Measurements from ENCODE around the gene ANO4. TPM values are rescaled to one million over a fixed set of nuclear protein-coding genes. Genes with fewer than 3 reads are reported as not detected.

Gene ANO4
- total RNA-seq (2012; rRNA removed), result 3.0 and 9.2 TPM in 2 replicates

DNA sequence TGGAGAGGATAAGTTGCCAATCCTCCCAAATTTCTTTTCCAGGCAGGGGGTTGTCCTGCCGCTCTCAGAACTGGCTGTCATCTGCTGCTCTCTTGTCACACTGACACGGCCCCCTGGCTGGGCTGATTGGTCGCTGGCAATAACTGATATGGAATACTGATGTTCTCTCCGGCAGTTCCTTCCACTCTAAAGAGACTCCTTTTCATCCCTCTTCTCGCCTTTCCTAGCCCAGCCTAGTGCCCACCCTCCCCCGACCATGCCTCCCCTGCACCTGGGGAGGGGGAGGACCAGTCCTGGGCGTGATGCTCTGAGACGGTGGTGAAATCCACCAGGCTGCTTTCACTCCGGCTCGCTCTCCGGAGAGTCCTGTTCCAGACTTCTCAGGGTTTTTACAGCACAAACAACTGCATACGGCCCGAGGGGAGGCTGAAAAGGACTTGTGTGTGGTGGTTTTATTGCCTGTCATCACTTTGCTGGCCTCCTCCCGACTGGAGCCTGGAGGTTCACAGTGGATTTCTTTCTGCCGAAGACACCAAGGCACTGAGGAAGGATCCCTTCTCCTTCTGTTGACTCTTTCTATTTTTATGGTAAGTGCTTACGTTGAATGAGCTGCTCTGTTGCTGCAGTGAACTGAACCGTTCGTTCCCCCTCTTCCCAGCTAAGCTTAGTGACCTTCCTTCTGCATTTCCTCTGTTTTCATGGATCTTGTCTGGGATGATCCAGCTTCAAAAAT is at the start of gene ANO4:
ANO4 (plus strand) TSS at position 336 of the 733 bp plus-strand sequence. CDS start 107,010 bp downstream, outside the sequence.
- H3K4me2 ChIP-seq (ENCODE audit: low read length), result no peak within 1 kb of the TSS
- H3K4me1 ChIP-seq (ENCODE audit: control insufficient read depth, insufficient read depth, low read length), result peaks cover 9% of the 10 kb centered on the region
- no peak within 1 kb of the TSS for H3K4me3 ChIP-seq (ENCODE audit: low read length)

DNA sequence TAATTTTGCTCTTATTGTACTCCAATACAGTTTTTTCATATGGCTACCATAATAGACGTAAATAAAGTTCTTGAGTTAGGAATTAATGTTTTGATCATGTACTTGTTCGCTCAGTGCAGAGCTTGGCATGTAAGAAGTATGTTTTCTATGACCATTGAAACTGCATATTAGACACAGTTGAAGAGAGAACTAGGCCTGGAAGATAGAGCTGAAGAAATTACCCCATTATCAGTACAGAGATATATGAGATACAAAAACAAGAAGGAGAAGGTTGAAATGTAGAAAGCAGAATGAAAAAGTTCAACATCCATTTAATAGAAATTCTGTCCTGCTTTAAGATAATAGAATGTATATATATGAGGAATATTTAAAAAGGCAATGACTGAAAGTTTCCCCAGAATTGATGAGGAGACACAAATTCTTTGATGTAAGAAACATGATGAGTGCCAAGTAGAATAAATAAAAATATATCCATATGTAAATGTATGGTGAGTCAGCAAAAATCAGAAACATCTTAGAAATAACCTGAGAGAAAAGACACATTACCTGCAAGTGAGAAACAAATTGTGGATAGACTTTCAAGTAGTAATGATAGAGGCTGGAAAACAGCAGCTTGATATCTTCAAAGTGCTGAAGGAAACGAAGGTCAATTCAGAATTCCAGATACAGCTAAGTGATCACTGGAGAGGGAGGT is 49.1 kb upstream of the ANO4 start:
- no peaks in the 10 kb centered on the region for H3K27me3 ChIP-seq (ENCODE audit: control insufficient read depth, insufficient read depth, low read length)
- no peaks in the 10 kb centered on the region for H3K36me3 ChIP-seq (ENCODE audit: insufficient read depth, low read length)
- no peaks in the 10 kb centered on the region for H3K9me3 ChIP-seq (replicated peaks; ENCODE audit: low read length)
- H3K4me2 ChIP-seq (ENCODE audit: low read length), result no peak overlapping the region
- H3K4me1 ChIP-seq (ENCODE audit: control insufficient read depth, insufficient read depth, low read length), result no peaks in the 10 kb centered on the region
- no peak overlapping the region for H3K4me3 ChIP-seq (ENCODE audit: low read length)
- H3K9ac ChIP-seq (ENCODE audit: low read depth, low read length), result no peak overlapping the region

More for the DNA sequence above, at the start of gene ANO4:
- no peaks in the 10 kb centered on the region for H3K36me3 ChIP-seq (ENCODE audit: insufficient read depth, low read length)
- H3K27me3 ChIP-seq (ENCODE audit: control insufficient read depth, insufficient read depth, low read length), result no peaks in the 10 kb centered on the region
- no peak within 1 kb of the TSS for H3K9ac ChIP-seq (ENCODE audit: low read depth, low read length)
- no peaks in the 10 kb centered on the region for H3K9me3 ChIP-seq (replicated peaks; ENCODE audit: low read length)

DNA sequence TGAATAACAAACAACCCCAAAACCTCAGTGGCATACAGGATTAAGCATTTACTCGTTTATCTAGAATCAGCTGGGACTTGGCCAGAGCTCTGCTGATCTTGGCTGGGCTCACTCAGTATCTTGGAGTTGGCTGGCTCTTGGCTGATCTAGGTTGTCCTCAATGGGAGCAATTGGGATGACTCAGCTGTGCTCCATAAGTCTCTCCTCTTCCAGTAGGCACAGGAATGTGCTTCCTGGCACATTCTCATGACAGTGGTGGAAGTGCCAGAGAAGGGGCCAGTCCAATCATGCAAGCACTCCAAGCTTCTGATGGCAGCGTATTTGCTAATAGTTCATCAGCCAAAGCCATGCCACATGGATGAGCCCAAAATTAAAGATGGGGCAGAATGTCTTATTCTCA is 41.7 kb upstream of the ANO4 start:
- H3K9me3 ChIP-seq (replicated peaks; ENCODE audit: low read length), result peaks cover 6% of the 10 kb centered on the region
- no peaks in the 10 kb centered on the region for H3K36me3 ChIP-seq (ENCODE audit: insufficient read depth, low read length)
- H3K4me1 ChIP-seq (ENCODE audit: control insufficient read depth, insufficient read depth, low read length), result peaks cover 16% of the 10 kb centered on the region
- H3K9ac ChIP-seq (ENCODE audit: low read depth, low read length), result no peak overlapping the region
- no peak overlapping the region for H3K4me2 ChIP-seq (ENCODE audit: low read length)
- H3K4me3 ChIP-seq (ENCODE audit: low read length), result no peak overlapping the region
- no peaks in the 10 kb centered on the region for H3K27me3 ChIP-seq (ENCODE audit: control insufficient read depth, insufficient read depth, low read length)

DNA sequence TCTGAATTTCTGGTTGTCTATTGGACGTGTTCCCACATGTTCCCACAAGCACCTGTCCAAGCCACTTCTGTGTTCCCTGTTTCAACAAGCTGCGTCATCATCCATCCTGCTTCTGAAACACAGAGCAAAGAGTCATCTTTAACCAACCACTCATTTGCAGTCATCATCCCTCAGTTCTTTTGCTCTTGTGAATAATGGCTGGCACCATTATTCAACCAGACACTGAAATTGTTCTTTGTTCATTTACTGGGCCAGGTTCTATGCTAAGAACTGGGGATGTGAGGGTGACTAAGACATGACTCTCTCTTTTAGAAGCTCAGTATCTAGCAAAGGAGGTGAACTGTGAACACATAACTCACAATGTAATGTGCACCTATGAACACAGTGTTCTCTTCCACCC is 40.7 kb upstream of the ANO4 start:
- H3K36me3 ChIP-seq (ENCODE audit: insufficient read depth, low read length), result no peaks in the 10 kb centered on the region
- no peak overlapping the region for H3K9ac ChIP-seq (ENCODE audit: low read depth, low read length)
- no peak overlapping the region for H3K4me3 ChIP-seq (ENCODE audit: low read length)

DNA sequence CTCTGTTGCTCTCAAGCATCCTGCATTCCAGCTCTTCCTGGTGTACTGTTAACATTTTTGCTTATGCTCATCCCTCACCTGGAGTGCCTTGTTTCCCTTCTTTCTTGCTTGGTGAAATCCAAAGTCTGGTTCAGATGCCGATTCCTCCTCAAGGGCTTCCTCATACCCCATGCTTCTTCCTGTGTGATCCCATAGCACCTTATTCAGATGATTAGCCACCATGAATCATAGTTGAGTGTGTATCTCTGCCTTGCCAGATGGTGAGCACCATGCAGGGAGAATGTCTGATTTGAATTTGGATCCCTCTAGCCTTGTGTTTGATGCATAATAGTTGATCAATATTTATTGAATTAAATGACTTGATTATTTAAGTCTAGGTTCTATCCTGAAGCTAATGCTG is 39.4 kb upstream of the ANO4 start:
- no peak overlapping the region for H3K4me3 ChIP-seq (ENCODE audit: low read length)
- no peak overlapping the region for H3K9ac ChIP-seq (ENCODE audit: low read depth, low read length)
- no peaks in the 10 kb centered on the region for H3K36me3 ChIP-seq (ENCODE audit: insufficient read depth, low read length)
- H3K4me1 ChIP-seq (ENCODE audit: control insufficient read depth, insufficient read depth, low read length), result peaks cover 16% of the 10 kb centered on the region
- H3K4me2 ChIP-seq (ENCODE audit: low read length), result no peak overlapping the region
- peaks cover 6% of the 10 kb centered on the region for H3K9me3 ChIP-seq (replicated peaks; ENCODE audit: low read length)
- no peaks in the 10 kb centered on the region for H3K27me3 ChIP-seq (ENCODE audit: control insufficient read depth, insufficient read depth, low read length)

More for the DNA sequence above, 40.7 kb upstream of the ANO4 start:
- Histone ChIP-seq H3K4me2 (ENCODE audit: low read length) (no peak overlapping the region), H3K9me3 (replicated peaks; ENCODE audit: low read length) (peaks cover 6% of the 10 kb centered on the region), H3K27me3 (ENCODE audit: control insufficient read depth, insufficient read depth, low read length) (no peaks in the 10 kb centered on the region), H3K4me1 (ENCODE audit: control insufficient read depth, insufficient read depth, low read length) (peaks cover 16% of the 10 kb centered on the region)

DNA sequence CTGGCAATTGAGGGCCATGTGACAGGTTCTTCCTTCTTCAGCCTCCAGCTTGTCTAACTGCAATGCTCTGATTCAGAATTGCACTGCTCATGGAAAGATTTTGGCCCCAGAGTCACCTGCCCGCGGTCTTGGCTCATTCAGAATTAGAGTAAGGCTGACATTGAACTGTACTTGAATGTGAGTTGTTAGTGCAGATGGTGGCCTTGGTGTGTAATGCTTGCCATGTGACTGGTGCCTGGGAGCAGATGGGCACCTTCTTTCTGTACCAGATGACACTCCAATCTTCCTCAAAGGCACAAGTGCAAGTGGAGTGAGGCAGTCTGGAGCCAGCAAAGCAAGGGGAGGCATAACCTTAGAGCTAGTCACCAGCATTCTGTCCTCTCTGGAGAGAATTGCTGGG is 36.5 kb upstream of the ANO4 start:
- H3K4me1 ChIP-seq (ENCODE audit: control insufficient read depth, insufficient read depth, low read length), result peaks cover 16% of the 10 kb centered on the region
- no peaks in the 10 kb centered on the region for H3K9me3 ChIP-seq (replicated peaks; ENCODE audit: low read length)
- H3K36me3 ChIP-seq (ENCODE audit: insufficient read depth, low read length), result no peaks in the 10 kb centered on the region
- H3K27me3 ChIP-seq (ENCODE audit: control insufficient read depth, insufficient read depth, low read length), result no peaks in the 10 kb centered on the region
- no peak overlapping the region for H3K4me2 ChIP-seq (ENCODE audit: low read length)
- no peak overlapping the region for H3K4me3 ChIP-seq (ENCODE audit: low read length)
- H3K9ac ChIP-seq (ENCODE audit: low read depth, low read length), result no peak overlapping the region

DNA sequence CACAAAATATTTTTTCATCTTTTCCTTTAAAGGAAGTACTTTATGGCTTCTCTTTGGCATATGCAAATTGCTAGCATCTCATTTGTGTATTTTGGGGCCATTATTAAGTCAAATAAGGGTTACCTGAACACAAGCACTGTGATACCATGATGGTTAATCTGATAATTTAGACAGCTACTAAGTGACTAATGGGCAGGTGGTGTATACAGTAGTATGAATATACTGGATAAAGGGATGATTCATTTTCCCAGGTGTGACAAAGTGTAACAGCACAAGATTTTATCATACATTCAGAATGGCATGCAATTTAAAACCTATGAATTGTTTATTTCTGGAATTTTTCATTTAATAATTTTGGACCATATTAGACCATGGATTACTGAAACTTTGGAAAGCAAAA is 27.2 kb upstream of the ANO4 start:
- H3K4me1 ChIP-seq (ENCODE audit: control insufficient read depth, insufficient read depth, low read length), result no peaks in the 10 kb centered on the region
- no peaks in the 10 kb centered on the region for H3K9me3 ChIP-seq (replicated peaks; ENCODE audit: low read length)
- H3K9ac ChIP-seq (ENCODE audit: low read depth, low read length), result no peak overlapping the region
- no peak overlapping the region for H3K4me3 ChIP-seq (ENCODE audit: low read length)
- H3K36me3 ChIP-seq (ENCODE audit: insufficient read depth, low read length), result no peaks in the 10 kb centered on the region
- no peak overlapping the region for H3K4me2 ChIP-seq (ENCODE audit: low read length)
- H3K27me3 ChIP-seq (ENCODE audit: control insufficient read depth, insufficient read depth, low read length), result no peaks in the 10 kb centered on the region

DNA sequence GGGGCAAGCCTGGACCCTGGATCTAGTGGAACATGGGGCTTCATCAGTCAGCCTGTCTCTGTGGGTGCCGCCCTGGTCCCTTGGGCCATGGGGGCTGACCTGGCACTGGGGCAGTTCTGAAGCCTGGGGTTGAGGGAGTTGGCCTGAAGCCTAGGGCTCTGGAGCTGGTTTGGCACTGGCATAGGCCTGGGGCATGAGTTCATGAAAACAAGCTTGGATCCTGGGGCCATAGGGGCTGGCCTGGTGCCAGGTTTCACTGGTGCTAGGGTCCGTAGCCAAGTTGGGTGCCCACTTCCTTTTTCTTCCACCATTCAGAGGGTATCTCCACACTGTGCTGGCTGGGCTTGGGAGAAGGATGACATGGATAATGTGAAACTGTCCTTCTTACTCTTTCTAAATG is 26.6 kb upstream of the ANO4 start:
- H3K9ac ChIP-seq (ENCODE audit: low read depth, low read length), result no peak overlapping the region

DNA sequence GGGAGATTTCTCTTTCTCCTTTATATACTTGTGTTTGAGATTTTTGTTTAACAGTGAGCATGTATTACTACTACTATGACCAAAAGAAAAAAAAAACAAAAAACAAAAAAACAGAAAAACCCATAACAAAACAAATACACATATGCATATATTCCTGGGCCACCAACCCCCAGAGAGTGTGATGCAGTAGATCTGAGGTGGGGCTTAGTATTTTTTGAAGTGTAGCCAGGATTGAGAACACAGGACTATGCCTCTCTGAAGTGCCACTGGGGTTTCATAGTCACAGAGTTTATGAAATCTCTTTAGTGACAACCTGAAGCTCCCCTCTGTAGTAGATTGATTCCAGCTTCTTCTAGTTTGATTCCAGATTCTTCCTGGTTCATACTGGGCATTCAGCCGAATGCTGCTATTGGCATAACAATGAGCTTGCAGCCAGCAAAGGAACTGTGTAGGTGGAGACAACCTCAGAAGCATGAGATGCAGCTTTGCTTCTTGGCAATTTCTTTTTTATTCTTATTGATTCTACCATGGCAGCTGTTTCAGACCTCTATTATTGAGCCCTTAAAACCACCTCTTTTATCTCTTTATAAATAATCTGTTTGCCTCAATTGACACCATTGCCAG is 15.5 kb upstream of the ANO4 start:
- Histone ChIP-seq H3K27me3 (ENCODE audit: control insufficient read depth, insufficient read depth, low read length) (no peaks in the 10 kb centered on the region), H3K4me2 (ENCODE audit: low read length) (no peak overlapping the region), H3K4me1 (ENCODE audit: control insufficient read depth, insufficient read depth, low read length) (no peaks in the 10 kb centered on the region), H3K9me3 (replicated peaks; ENCODE audit: low read length) (no peaks in the 10 kb centered on the region), H3K36me3 (ENCODE audit: insufficient read depth, low read length) (no peaks in the 10 kb centered on the region), H3K4me3 (ENCODE audit: low read length) (no peak overlapping the region), H3K9ac (ENCODE audit: low read depth, low read length) (no peak overlapping the region)

More for the DNA sequence above, 26.6 kb upstream of the ANO4 start:
- Histone ChIP-seq H3K4me2 (ENCODE audit: low read length) (no peak overlapping the region), H3K9me3 (replicated peaks; ENCODE audit: low read length) (no peaks in the 10 kb centered on the region), H3K27me3 (ENCODE audit: control insufficient read depth, insufficient read depth, low read length) (no peaks in the 10 kb centered on the region), H3K4me1 (ENCODE audit: control insufficient read depth, insufficient read depth, low read length) (no peaks in the 10 kb centered on the region), H3K4me3 (ENCODE audit: low read length) (no peak overlapping the region), H3K36me3 (ENCODE audit: insufficient read depth, low read length) (no peaks in the 10 kb centered on the region)

DNA sequence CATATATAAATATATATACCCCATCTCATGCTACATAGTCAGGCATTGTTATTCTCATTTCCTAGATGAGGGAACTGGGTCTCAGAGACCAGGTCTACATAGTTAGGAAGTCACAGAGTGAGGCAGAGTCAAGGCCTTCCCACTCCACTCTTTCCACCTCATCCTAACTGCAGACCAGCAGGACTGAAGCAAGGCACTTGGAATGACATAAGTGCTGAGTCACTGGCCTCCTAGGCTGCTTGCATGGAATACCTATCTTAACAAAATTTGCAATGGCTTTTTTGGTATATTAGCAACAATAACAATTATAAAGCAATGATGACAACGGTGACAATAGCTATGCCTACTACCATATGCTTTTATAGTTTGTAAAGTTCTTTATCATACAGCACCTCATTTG is 5.4 kb upstream of the ANO4 start:
- no peaks in the 10 kb centered on the region for H3K36me3 ChIP-seq (ENCODE audit: insufficient read depth, low read length)
- no peak overlapping the region for H3K9ac ChIP-seq (ENCODE audit: low read depth, low read length)

DNA sequence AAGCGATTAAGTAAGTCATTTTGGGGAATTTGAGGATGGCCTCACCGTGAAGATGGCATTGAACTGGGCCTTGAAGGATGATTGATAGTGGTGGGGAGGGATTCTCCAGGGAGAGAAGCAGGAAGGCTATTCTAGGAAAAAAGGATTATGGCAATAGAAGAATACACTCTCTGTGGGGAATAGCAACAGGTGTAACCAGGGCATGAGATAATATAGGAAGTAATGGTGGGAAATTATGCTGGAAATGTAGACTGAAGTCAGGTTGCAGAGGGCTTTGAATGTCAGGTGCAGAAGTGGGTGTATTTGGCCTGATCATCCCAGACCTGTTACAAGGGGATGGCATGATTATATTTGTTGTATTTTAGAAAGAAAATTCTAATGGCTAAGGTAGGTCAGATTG is 4.6 kb upstream of the ANO4 start:
- H3K27me3 ChIP-seq (ENCODE audit: control insufficient read depth, insufficient read depth, low read length), result no peaks in the 10 kb centered on the region
- H3K9me3 ChIP-seq (replicated peaks; ENCODE audit: low read length), result no peaks in the 10 kb centered on the region
- no peaks in the 10 kb centered on the region for H3K36me3 ChIP-seq (ENCODE audit: insufficient read depth, low read length)

More for the DNA sequence above, 5.4 kb upstream of the ANO4 start:
- Histone ChIP-seq H3K9me3 (replicated peaks; ENCODE audit: low read length) (no peaks in the 10 kb centered on the region), H3K4me2 (ENCODE audit: low read length) (no peak overlapping the region), H3K27me3 (ENCODE audit: control insufficient read depth, insufficient read depth, low read length) (no peaks in the 10 kb centered on the region), H3K4me3 (ENCODE audit: low read length) (no peak overlapping the region), H3K4me1 (ENCODE audit: control insufficient read depth, insufficient read depth, low read length) (peaks cover 3% of the 10 kb centered on the region)

More for the DNA sequence above, 4.6 kb upstream of the ANO4 start:
- Histone ChIP-seq H3K4me3 (ENCODE audit: low read length) (no peak overlapping the region), H3K4me2 (ENCODE audit: low read length) (no peak overlapping the region), H3K9ac (ENCODE audit: low read depth, low read length) (no peak overlapping the region), H3K4me1 (ENCODE audit: control insufficient read depth, insufficient read depth, low read length) (peaks cover 6% of the 10 kb centered on the region)

All from skeletal muscle satellite cell (primary cell).